Stimulated activated naive CD8-positive, alpha-beta T cell treated with anti-CD3 and anti-CD28 coated beads, Interleukin-15, Interleukin-2, amounts not matched to agents 100 ng/mL and 50 ng/mL, for 24 hours (primary cell): ENCODE measurements around the gene C18orf63.
"Not testable (repeated sequence)": the region's sequence is repeated elsewhere in the genome, so short reads cannot be mapped to it uniquely, and the experiment has no call there.

Experiments used
- H3K27ac Mint-ChIP-seq: one replicate; pipeline ENCODE4 v1.8.0; 2021; ENCODE audit warnings: mild to moderate bottlenecking, mixed read lengths
- H3K27me3 Mint-ChIP-seq: one replicate; pipeline ENCODE4 v1.8.0; 2021; ENCODE audit warnings: mixed read lengths
- H3K36me3 Mint-ChIP-seq: one replicate; pipeline ENCODE4 v1.8.0; 2021; ENCODE audit warnings: low read depth, mixed read lengths
- H3K4me1 Mint-ChIP-seq: one replicate; pipeline ENCODE4 v1.8.0; 2021; ENCODE audit warnings: low read depth, mixed read lengths
- H3K4me3 Mint-ChIP-seq: one replicate; pipeline ENCODE4 v1.8.0; 2021; ENCODE audit warnings: mild to moderate bottlenecking, mixed read lengths
- H3K9me3 Mint-ChIP-seq: one replicate; pipeline ENCODE4 v1.8.0; 2021; ENCODE audit warnings: mixed read lengths

C18orf63 gene

GRCh38 chr18:74292541-74292858 lies 23.1 kb upstream of the C18orf63 start:
- Mint-ChIP-seq H3K27ac (no peak overlapping the region), H3K36me3 (peaks cover 7% of the 10 kb centered on the region), H3K4me1 (peaks cover 28% of the 10 kb centered on the region), H3K9me3 (no peaks in the 10 kb centered on the region), H3K27me3 (no peaks in the 10 kb centered on the region), H3K4me3 (peak overlapping the region; percentile 92)

GRCh38 chr18:74292982-74293381 lies 22.7 kb upstream of the C18orf63 start:
- H3K36me3 Mint-ChIP-seq, H3K9me3 Mint-ChIP-seq, H3K27me3 Mint-ChIP-seq, H3K27ac Mint-ChIP-seq: not testable (repeated sequence)
- peak overlapping the region; percentile 92 for H3K4me3 Mint-ChIP-seq
- peaks cover 24% of the 10 kb centered on the region for H3K4me1 Mint-ChIP-seq

GRCh38 chr18:74294526-74294925 lies 21.1 kb upstream of the C18orf63 start:
- Mint-ChIP-seq H3K36me3 (peaks cover 3% of the 10 kb centered on the region), H3K4me1 (peaks cover 18% of the 10 kb centered on the region), H3K4me3 (no peak overlapping the region), H3K9me3 (no peaks in the 10 kb centered on the region), H3K27ac (no peak overlapping the region), H3K27me3 (no peaks in the 10 kb centered on the region)

DNA sequence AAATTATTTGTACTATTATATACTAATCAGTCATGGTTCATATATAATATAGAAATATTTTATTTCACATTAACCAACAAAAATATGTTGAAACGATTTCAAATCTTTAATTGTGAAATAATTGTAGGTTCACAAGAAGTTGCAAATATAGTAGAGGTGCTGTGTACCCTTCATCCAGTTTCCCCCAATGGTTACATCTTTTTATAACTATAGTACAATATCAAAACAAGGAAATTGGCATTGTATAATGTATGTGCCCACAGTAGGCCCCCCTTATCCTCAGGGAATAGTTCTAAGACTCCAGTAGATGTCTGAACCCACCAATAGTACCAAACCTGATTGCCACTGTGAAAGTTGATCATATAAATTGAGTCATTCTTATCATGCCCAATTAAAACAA lies 16.5 kb upstream of the C18orf63 start:
- H3K27me3 Mint-ChIP-seq, result peaks cover 19% of the 10 kb centered on the region
- no peak overlapping the region for H3K4me3 Mint-ChIP-seq
- no peaks in the 10 kb centered on the region for H3K9me3 Mint-ChIP-seq
- H3K27ac Mint-ChIP-seq, result no peak overlapping the region
- no peaks in the 10 kb centered on the region for H3K4me1 Mint-ChIP-seq
- no peaks in the 10 kb centered on the region for H3K36me3 Mint-ChIP-seq

DNA sequence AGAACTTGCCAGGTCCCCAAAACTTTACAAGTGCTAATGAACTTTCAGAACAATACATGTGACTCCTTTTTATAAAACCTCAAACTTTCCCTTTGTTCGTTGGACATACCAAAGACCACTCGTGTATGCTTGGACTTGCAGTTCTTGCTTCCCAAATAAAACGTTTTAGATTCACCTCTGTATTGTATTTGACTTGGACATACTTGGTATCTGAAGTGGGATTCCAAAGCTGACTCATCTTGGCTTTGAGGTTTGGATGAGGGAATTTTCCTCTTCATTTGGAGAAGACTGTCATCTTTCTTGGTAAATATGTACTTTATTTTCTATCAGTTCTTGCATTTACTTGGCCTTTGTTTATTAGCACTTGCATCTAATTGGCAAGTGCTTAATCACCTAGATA lies 15.9 kb upstream of the C18orf63 start:
- no peaks in the 10 kb centered on the region for H3K9me3 Mint-ChIP-seq
- H3K27me3 Mint-ChIP-seq, result peaks cover 20% of the 10 kb centered on the region
- H3K4me3 Mint-ChIP-seq, result no peak overlapping the region
- H3K4me1 Mint-ChIP-seq, result no peaks in the 10 kb centered on the region
- no peaks in the 10 kb centered on the region for H3K36me3 Mint-ChIP-seq
- no peak overlapping the region for H3K27ac Mint-ChIP-seq

GRCh38 chr18:74303306-74303705 lies 12.3 kb upstream of the C18orf63 start:
- no peak overlapping the region for H3K27ac Mint-ChIP-seq
- no peaks in the 10 kb centered on the region for H3K9me3 Mint-ChIP-seq
- H3K4me1 Mint-ChIP-seq, result no peaks in the 10 kb centered on the region
- H3K4me3 Mint-ChIP-seq, result no peak overlapping the region
- H3K36me3 Mint-ChIP-seq, result no peaks in the 10 kb centered on the region
- H3K27me3 Mint-ChIP-seq, result peaks cover 48% of the 10 kb centered on the region

- Mint-ChIP-seq H3K27me3 (peaks cover 53% of the 10 kb centered on the region), H3K27ac (no peak overlapping the region), H3K4me1 (no peaks in the 10 kb centered on the region), H3K4me3 (no peak overlapping the region), H3K36me3 (no peaks in the 10 kb centered on the region), H3K9me3 (no peaks in the 10 kb centered on the region)
Observed at GRCh38 chr18:74303936-74304335, 11.7 kb upstream of the C18orf63 start.

DNA sequence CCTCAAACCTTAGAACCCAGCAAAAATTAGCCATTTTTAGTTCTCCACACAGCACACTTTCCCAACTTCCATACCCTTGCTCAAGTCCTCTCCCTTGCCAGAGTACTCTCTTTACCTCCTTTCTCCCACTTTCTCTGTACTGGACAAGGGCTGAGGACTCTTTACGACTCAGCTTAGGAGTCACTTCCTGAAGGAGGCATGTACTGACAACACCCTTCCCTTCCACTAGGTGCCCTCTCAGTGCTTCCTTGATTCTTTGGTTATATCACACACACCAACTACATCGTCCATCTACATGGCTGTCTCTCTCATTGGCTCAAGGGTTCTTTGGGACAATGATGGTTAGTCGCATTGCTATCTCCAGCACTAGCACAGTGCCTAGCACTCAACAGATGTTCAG lies 5.2 kb upstream of the C18orf63 start:
- no peak overlapping the region for H3K27ac Mint-ChIP-seq
- H3K27me3 Mint-ChIP-seq, result peaks cover 40% of the 10 kb centered on the region
- no peaks in the 10 kb centered on the region for H3K9me3 Mint-ChIP-seq
- H3K4me3 Mint-ChIP-seq, result no peak overlapping the region
- no peaks in the 10 kb centered on the region for H3K36me3 Mint-ChIP-seq
- no peaks in the 10 kb centered on the region for H3K4me1 Mint-ChIP-seq

GRCh38 chr18:74311000-74311399 lies 4.6 kb upstream of the C18orf63 start:
- H3K27me3 Mint-ChIP-seq, result peaks cover 34% of the 10 kb centered on the region
- no peaks in the 10 kb centered on the region for H3K9me3 Mint-ChIP-seq
- no peaks in the 10 kb centered on the region for H3K36me3 Mint-ChIP-seq
- H3K4me1 Mint-ChIP-seq, result no peaks in the 10 kb centered on the region
- no peak overlapping the region for H3K27ac Mint-ChIP-seq
- H3K4me3 Mint-ChIP-seq, result no peak overlapping the region

DNA sequence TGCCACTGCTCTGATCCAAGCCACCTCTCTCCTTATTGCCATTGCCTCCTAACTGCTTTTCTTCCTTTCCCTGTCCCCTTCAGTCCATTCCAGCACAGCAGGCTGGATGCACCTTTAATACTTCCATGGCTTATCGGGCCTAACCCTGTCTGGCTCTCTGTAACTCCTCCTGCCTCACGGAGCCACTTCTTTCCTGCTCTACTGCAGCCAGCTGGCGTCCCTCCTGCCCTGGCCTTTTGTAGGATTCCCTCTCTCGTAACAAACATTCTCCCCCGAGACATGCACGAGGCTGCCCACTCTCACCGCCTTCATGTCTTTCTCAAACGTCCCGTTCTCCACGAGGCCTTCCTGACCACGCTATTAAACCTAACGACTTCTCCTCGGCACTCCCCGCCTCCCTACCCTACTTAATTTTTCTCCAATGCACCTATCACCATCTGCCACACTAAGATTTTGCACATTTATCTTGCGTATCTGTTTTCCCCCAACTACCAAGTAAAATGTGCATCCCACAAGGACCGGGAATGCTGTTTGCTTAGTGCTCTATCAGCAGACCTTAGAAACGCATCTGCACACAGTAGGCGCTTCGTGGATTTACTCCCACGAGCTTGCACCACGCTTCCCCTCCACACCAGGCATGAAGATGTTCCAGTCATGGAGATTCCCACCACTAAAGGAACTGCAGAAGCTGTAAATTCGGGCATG lies 728 bp upstream of the C18orf63 start:
- Mint-ChIP-seq H3K4me3 (no peak overlapping the region), H3K36me3 (no peaks in the 10 kb centered on the region), H3K27ac (no peak overlapping the region), H3K9me3 (no peaks in the 10 kb centered on the region), H3K4me1 (no peaks in the 10 kb centered on the region), H3K27me3 (peaks cover 8% of the 10 kb centered on the region)

- no peak overlapping the region for H3K27ac Mint-ChIP-seq
- no peaks in the 10 kb centered on the region for H3K27me3 Mint-ChIP-seq
- no peak overlapping the region for H3K4me3 Mint-ChIP-seq
- H3K4me1 Mint-ChIP-seq, result no peaks in the 10 kb centered on the region
- no peaks in the 10 kb centered on the region for H3K36me3 Mint-ChIP-seq
- H3K9me3 Mint-ChIP-seq, result no peaks in the 10 kb centered on the region
Observed at GRCh38 chr18:74316257-74317170, 875 bp downstream of the C18orf63 start.

GRCh38 chr18:74326231-74326630 lies 10.6 kb downstream of the C18orf63 start:
- no peaks in the 10 kb centered on the region for H3K36me3 Mint-ChIP-seq
- H3K9me3 Mint-ChIP-seq, result no peaks in the 10 kb centered on the region
- peaks cover 18% of the 10 kb centered on the region for H3K27me3 Mint-ChIP-seq
- no peaks in the 10 kb centered on the region for H3K4me1 Mint-ChIP-seq
- H3K27ac Mint-ChIP-seq, result no peak overlapping the region
- H3K4me3 Mint-ChIP-seq, result no peak overlapping the region

- not testable (repeated sequence) for H3K4me3 Mint-ChIP-seq, H3K27ac Mint-ChIP-seq, H3K36me3 Mint-ChIP-seq, H3K9me3 Mint-ChIP-seq, H3K4me1 Mint-ChIP-seq
- peaks cover 18% of the 10 kb centered on the region for H3K27me3 Mint-ChIP-seq
Observed at GRCh38 chr18:74326791-74327190, 11.2 kb downstream of the C18orf63 start.

GRCh38 chr18:74328206-74328605 lies 12.6 kb downstream of the C18orf63 start:
- Mint-ChIP-seq H3K36me3 (no peaks in the 10 kb centered on the region), H3K4me1 (no peaks in the 10 kb centered on the region), H3K27ac (no peak overlapping the region), H3K27me3 (peaks cover 16% of the 10 kb centered on the region), H3K9me3 (no peaks in the 10 kb centered on the region), H3K4me3 (no peak overlapping the region)

DNA sequence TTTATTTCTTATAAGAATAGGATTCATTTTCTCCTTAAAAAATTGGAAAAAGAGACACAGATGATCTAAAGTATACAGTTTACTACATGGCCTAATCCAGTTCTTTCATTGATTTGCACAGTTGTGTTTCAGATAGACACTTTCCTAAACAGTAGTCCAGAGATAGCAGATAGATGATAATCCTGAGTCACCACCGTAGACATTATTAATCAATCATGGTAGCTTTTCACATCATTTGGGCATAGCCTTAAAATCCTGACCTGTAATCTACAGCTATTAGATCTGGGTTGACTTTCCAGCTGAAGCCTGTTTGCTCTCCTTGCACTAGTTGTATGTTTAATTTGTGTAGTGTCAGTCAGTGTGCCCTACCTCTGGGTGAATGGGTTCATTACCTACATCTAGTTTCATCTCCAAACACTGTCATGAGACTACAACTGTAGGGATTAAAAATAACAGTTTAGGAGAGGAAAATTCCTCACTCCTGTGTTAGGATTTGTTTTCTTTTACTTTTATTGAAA lies 14.1 kb downstream of the C18orf63 start:
- Mint-ChIP-seq H3K27me3 (peaks cover 13% of the 10 kb centered on the region), H3K4me3 (no peak overlapping the region), H3K27ac (no peak overlapping the region), H3K9me3 (no peaks in the 10 kb centered on the region), H3K4me1 (peaks cover 7% of the 10 kb centered on the region), H3K36me3 (no peaks in the 10 kb centered on the region)
